22Rv1 (cell line): Measurements from ENCODE around the gene PTPRR.

ENCODE experiments used
- CTCF ChIP-seq: fragments of 450-650 bp; IDR thresholded peaks from 2 replicates; pipeline ENCODE4 v1.5.1; 2017; ENCODE audit warnings: mild to moderate bottlenecking
- ZFX ChIP-seq: fragments of 450-650 bp; IDR thresholded peaks from 2 replicates; pipeline ENCODE4 v1.6.1; 2017; ENCODE audit warnings: antibody characterized with exemption, borderline replicate concordance

- TF ChIP-seq CTCF = peak; percentile 98
- no peak for TF ChIP-seq ZFX
These were observed 330.5 kb downstream of the PTPRR start for GRCh38 chr12:70590051-70590450.
